Loucy (cell line): Measurements from ENCODE around the gene NRIP3.

Source experiments
- CTCF ChIP-seq: fragments of 200-600 bp; sonication (generic); conservative IDR thresholded peaks from 2 replicates; pipeline ENCODE4 v1.5.1; 2014; ENCODE audit warnings: mild to moderate bottlenecking, antibody characterized with exemption, low read length
- EZH2phosphoT487 ChIP-seq: fragments of 200-600 bp; IDR thresholded peaks from 2 replicates; pipeline ENCODE4 v1.6.1; 2018; ENCODE audit warnings: antibody characterized with exemption, mild to moderate bottlenecking, moderate library complexity, borderline replicate concordance

GRCh38 chr11:8971196-8971923 is 32.4 kb downstream of the NRIP3 start:
- TF ChIP-seq CTCF = no peak
- TF ChIP-seq EZH2phosphoT487 = no peak
